ENCODE measurements around the gene GFRA1.

Gene GFRA1

DNA sequence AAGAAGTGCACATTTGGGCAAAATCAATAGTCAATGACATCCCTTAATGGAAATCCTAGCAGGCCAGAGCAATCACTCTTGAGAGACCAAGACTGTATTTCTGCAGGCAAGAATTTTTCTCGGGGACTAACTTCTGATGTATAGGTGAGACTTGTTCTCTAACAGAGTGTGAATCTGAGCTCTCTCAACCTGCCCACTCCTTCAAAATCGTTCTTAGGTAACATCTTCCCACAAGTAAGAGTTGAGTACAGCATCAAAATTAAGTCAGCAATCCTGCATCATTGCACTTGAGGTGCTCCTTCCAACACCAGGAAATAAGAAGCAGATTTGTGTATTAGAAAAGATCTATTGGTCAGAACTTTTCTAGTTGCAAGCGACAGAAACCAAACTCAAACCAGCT, 25.6 kb upstream of the GFRA1 start:
- H3K27ac ChIP-seq (ENCODE audit: extremely low read depth, low read depth, low read length): no peak overlapping the region
- H3K4me3 ChIP-seq (ENCODE audit: low read depth, low read length): no peak overlapping the region
- H3K36me3 ChIP-seq (ENCODE audit: control insufficient read depth in 2 of 2, insufficient read depth in 1 of 2, low read length in 2 of 2): no peaks in the 10 kb centered on the region
- ChIA-PET CTCF (no interaction called here), POLR2A (no interaction called here)
- no peak for TF ChIP-seq MYNN (tag by site-specific recombination; IDR thresholded peaks at IDR 0.05; ENCODE audit: borderline replicate concordance)
- no peak for TF ChIP-seq GFI1B (tag by site-specific recombination; IDR thresholded peaks at IDR 0.05)
- TF ChIP-seq ZNF274 (IDR thresholded peaks at IDR 0.05; ENCODE audit: low read length): no peak
- no peak for TF ChIP-seq ZNF274 (tag by site-specific recombination; IDR thresholded peaks at IDR 0.05; ENCODE audit: borderline replicate concordance)
- no peak for TF ChIP-seq ZNF2 (tag by site-specific recombination; IDR thresholded peaks at IDR 0.05)
- TF ChIP-seq, protein P1, sequence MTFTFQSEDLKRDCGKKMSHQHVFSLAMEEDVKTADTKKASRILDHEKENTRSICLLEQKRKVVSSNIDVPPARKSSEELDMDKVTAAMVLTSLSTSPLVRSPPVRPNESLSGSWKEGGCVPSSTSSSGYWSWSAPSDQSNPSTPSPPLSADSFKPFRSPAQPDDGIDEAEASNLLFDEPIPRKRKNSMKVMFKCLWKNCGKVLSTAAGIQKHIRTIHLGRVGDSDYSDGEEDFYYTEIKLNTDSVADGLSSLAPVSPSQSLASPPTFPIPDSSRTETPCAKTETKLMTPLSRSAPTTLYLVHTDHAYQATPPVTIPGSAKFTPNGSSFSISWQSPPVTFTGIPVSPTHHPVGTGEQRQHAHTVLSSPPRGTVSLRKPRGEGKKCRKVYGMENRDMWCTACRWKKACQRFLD (tag by site-specific recombination; IDR thresholded peaks at IDR 0.05): no peak
- TF ChIP-seq, protein P2, sequence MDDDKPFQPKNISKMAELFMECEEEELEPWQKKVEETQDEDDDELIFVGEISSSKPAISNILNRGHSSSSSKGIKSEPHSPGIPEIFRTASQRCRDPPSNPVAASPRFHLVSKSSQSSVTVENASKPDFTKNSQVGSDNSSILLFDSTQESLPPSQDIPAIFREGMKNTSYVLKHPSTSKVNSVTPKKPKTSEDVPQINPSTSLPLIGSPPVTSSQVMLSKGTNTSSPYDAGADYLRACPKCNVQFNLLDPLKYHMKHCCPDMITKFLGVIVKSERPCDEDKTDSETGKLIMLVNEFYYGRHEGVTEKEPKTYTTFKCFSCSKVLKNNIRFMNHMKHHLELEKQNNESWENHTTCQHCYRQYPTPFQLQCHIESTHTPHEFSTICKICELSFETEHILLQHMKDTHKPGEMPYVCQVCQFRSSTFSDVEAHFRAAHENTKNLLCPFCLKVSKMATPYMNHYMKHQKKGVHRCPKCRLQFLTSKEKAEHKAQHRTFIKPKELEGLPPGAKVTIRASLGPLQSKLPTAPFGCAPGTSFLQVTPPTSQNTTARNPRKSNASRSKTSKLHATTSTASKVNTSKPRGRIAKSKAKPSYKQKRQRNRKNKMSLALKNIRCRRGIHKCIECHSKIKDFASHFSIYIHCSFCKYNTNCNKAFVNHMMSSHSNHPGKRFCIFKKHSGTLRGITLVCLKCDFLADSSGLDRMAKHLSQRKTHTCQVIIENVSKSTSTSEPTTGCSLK (tag by site-specific recombination; IDR thresholded peaks at IDR 0.05): no peak
- H3K4me1 ChIP-seq (ENCODE audit: control insufficient read depth, insufficient read depth, low read length): no peaks in the 10 kb centered on the region
- no peaks in the 10 kb centered on the region for H3K9me3 ChIP-seq (ENCODE audit: control insufficient read depth, insufficient read depth, low read depth, low read length)

DNA sequence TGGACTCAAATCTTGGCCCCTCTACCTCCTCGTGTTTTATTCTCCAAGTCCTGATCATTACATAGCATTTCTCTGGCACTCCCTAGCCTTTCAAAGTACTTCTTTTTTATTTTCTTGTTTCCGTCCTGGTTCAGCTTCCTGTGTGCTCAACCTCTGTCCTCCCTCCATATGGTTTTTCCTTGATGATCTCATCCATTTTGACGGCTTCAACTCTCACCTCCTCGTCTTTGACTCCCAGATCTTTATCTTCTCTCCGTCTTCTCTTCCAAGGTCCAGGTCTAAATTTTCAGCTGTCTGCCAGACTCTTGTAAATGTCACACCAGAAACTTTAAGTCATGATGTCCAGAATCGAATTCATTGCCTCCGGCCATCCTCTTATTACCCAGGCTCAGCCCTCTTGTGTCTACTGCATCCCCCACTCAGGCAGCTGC, 23.3 kb upstream of the GFRA1 start:
- no peaks in the 10 kb centered on the region for H3K4me1 ChIP-seq (ENCODE audit: control insufficient read depth, insufficient read depth, low read length)
- no peak overlapping the region for H3K27ac ChIP-seq (ENCODE audit: extremely low read depth, low read depth, low read length)
- ChIA-PET POLR2A (no interaction called here), CTCF (no interaction called here)
- no peaks in the 10 kb centered on the region for H3K36me3 ChIP-seq (ENCODE audit: control insufficient read depth in 2 of 2, insufficient read depth in 1 of 2, low read length in 2 of 2)
- H3K4me3 ChIP-seq (ENCODE audit: low read depth, low read length): no peak overlapping the region
- no peaks in the 10 kb centered on the region for H3K9me3 ChIP-seq (ENCODE audit: control insufficient read depth, insufficient read depth, low read depth, low read length)
- TF ChIP-seq ZNF549 (tag by site-specific recombination; IDR thresholded peaks at IDR 0.05) (no peak), SETDB1 (IDR thresholded peaks at IDR 0.05; ENCODE audit: insufficient read length, low read length) (no peak), ZNF311 (tag by site-specific recombination; IDR thresholded peaks at IDR 0.05; ENCODE audit: borderline replicate concordance) (no peak), ZNF610 (tag by site-specific recombination; IDR thresholded peaks at IDR 0.05; ENCODE audit: borderline replicate concordance) (no peak)
- TF ChIP-seq, protein P3, sequence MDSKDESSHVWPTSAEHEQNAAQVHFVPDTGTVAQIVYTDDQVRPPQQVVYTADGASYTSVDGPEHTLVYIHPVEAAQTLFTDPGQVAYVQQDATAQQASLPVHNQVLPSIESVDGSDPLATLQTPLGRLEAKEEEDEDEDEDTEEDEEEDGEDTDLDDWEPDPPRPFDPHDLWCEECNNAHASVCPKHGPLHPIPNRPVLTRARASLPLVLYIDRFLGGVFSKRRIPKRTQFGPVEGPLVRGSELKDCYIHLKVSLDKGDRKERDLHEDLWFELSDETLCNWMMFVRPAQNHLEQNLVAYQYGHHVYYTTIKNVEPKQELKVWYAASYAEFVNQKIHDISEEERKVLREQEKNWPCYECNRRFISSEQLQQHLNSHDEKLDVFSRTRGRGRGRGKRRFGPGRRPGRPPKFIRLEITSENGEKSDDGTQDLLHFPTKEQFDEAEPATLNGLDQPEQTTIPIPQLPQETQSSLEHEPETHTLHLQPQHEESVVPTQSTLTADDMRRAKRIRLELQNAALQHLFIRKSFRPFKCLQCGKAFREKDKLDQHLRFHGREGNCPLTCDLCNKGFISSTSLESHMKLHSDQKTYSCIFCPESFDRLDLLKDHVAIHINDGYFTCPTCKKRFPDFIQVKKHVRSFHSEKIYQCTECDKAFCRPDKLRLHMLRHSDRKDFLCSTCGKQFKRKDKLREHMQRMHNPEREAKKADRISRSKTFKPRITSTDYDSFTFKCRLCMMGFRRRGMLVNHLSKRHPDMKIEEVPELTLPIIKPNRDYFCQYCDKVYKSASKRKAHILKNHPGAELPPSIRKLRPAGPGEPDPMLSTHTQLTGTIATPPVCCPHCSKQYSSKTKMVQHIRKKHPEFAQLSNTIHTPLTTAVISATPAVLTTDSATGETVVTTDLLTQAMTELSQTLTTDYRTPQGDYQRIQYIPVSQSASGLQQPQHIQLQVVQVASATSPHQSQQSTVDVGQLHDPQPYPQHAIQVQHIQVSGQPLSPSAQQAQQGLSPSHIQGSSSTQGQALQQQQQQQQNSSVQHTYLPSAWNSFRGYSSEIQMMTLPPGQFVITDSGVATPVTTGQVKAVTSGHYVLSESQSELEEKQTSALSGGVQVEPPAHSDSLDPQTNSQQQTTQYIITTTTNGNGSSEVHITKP (tag by site-specific recombination; IDR thresholded peaks at IDR 0.05): peak; percentile 75
- TF ChIP-seq, protein P4, sequence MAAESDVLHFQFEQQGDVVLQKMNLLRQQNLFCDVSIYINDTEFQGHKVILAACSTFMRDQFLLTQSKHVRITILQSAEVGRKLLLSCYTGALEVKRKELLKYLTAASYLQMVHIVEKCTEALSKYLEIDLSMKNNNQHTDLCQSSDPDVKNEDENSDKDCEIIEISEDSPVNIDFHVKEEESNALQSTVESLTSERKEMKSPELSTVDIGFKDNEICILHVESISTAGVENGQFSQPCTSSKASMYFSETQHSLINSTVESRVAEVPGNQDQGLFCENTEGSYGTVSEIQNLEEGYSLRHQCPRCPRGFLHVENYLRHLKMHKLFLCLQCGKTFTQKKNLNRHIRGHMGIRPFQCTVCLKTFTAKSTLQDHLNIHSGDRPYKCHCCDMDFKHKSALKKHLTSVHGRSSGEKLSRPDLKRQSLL (tag by site-specific recombination; IDR thresholded peaks at IDR 0.05): no peak
- TF ChIP-seq, protein P5, sequence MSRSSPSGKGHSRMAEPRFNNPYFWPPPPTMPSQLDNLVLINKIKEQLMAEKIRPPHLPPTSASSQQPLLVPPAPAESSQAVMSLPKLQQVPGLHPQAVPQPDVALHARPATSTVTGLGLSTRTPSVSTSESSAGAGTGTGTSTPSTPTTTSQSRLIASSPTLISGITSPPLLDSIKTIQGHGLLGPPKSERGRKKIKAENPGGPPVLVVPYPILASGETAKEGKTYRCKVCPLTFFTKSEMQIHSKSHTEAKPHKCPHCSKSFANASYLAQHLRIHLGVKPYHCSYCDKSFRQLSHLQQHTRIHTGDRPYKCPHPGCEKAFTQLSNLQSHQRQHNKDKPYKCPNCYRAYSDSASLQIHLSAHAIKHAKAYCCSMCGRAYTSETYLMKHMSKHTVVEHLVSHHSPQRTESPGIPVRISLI (tag by site-specific recombination; IDR thresholded peaks at IDR 0.05): no peak
- TF ChIP-seq, protein P6, sequence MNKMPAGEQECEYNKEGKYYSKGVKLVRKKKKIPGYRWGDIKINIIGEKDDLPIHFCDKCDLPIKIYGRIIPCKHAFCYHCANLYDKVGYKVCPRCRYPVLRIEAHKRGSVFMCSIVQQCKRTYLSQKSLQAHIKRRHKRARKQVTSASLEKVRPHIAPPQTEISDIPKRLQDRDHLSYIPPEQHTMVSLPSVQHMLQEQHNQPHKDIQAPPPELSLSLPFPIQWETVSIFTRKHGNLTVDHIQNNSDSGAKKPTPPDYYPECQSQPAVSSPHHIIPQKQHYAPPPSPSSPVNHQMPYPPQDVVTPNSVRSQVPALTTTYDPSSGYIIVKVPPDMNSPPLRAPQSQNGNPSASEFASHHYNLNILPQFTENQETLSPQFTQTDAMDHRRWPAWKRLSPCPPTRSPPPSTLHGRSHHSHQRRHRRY (tag by site-specific recombination; IDR thresholded peaks at IDR 0.05): no peak

Measured in HEK293 (cell line).